Nasal cavity respiratory epithelium epithelial cell of viscerocranial mucosa (primary cell): ENCODE measurements around the gene RHBG. TPM values are rescaled to one million over a fixed set of nuclear protein-coding genes. Genes with fewer than 3 reads are reported as not detected.

ENCODE experiments used
- total RNA-seq: library from RNA; depleted of rRNA; stranded (reverse); fragments of >200 nt; gene quantifications from 2 replicates; pipeline ENCODE4 v1.2.3, GENCODE V29; 2014

Gene RHBG
- under 0.01 TPM in 1 of 2 replicates, not detected in the other for total RNA-seq

GRCh38 chr1:156368889-156369684 is at the start of gene RHBG:
TSS of gene RHBG (plus strand) at chr1:156369211. CDS start at chr1:156369250, 39 bp downstream.

GRCh38 chr1:156338180-156338976 is 30.6 kb upstream of the RHBG start, which contains the start of the genes CCT3 and TSACC:
TSS of gene CCT3 (minus strand) at chr1:156338292. CDS start at chr1:156338184, 108 bp downstream.
TSS of gene TSACC (plus strand) at chr1:156338526. CDS start at chr1:156339758, 1,232 bp downstream.

Other genes starting within 250 kb of the RHBG start
- 3.8 and 11.9 TPM in 2 replicates for gene SEMA4A, start 215.6 kb upstream of the RHBG start, total RNA-seq
- 9.2 and 14.5 TPM in 2 replicates for gene SLC25A44, start 175.1 kb upstream of the RHBG start, total RNA-seq
- 21.2 and 44.4 TPM in 2 replicates for gene PMF1, start 156.2 kb upstream of the RHBG start, total RNA-seq
- under 0.01 and 0.07 TPM in 2 replicates for gene BGLAP, start 127.0 kb upstream of the RHBG start, total RNA-seq
- 0.34 and 1.1 TPM in 2 replicates for gene PAQR6, start 121.2 kb upstream of the RHBG start, total RNA-seq
- gene SMG5, start 86.4 kb upstream of the RHBG start, total RNA-seq, result 47.8 and 91.1 TPM in 2 replicates
- gene TMEM79, start 84.9 kb upstream of the RHBG start, total RNA-seq, result 9.2 and 16.1 TPM in 2 replicates
- 27.0 and 28.6 TPM in 2 replicates for gene GLMP, start 73.5 kb upstream of the RHBG start, total RNA-seq
- 0.57 TPM in 1 of 2 replicates, not detected in the other for gene VHLL, start 69.9 kb upstream of the RHBG start, total RNA-seq
- gene CCT3, start 30.9 kb upstream of the RHBG start, total RNA-seq, result 352 and 394 TPM in 2 replicates
- 0.34 and 0.36 TPM in 2 replicates for gene TSACC, start 30.7 kb upstream of the RHBG start, total RNA-seq
- 4.8 and 10.3 TPM in 2 replicates for gene MEF2D, start 131.6 kb downstream of the RHBG start, total RNA-seq
- gene IQGAP3, start 203.4 kb downstream of the RHBG start, total RNA-seq, result 0.07 and 0.34 TPM in 2 replicates
- not detected in 2 replicates for gene TTC24, start 210.5 kb downstream of the RHBG start, total RNA-seq
- gene NAXE, start 222.6 kb downstream of the RHBG start, total RNA-seq, result 68.5 and 102 TPM in 2 replicates
- gene GPATCH4, start 232.3 kb downstream of the RHBG start, total RNA-seq, result 31.4 and 39.7 TPM in 2 replicates